ENCODE measurements around the gene MARK3. TPM values are rescaled to one million over a fixed set of nuclear protein-coding genes. Genes with fewer than 3 reads are reported as not detected.

Gene MARK3
- total RNA-seq, 2 donors from 2014 or later = 87.2 to 147 TPM

DNA sequence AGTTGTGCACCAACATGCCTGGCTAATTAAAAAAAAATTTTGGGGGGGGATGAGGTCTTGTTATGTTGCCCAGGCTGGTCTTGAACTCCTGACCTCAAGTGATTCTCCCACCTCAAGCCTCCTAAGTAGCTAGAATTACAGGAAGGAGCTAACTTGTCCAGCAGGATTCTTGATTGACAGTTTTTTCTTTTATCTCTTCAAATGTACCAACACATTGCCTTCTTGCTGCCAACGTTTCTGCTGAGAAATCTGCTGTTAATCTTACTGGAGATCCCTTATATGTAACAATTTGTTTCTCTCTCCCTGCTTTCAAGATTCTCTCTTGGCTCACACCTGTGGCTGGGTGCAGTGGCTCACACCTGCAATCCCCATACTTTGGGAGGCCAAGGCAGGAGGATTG, 22.4 kb upstream of the MARK3 start:
- Histone ChIP-seq H3K27me3 (no peaks in the 10 kb centered on the region), H3K27ac (no peak overlapping the region), H3K9me3 (peaks cover 0 to 6% (median 0%) of the 10 kb centered on the region in 3 donors), H3K36me3 (replicated peaks in 1 of 2; ENCODE audit: insufficient read depth in 1 of 2, low read depth in 2 of 2) (no peaks in the 10 kb centered on the region), H3K4me3 (no peak overlapping the region), H3K4me1 (no peaks in the 10 kb centered on the region)
- DNase-seq (no peak), ATAC-seq (no peak)
- no peak for TF ChIP-seq POLR2A (IDR thresholded peaks at IDR 0.05)
- TF ChIP-seq, protein P1, sequence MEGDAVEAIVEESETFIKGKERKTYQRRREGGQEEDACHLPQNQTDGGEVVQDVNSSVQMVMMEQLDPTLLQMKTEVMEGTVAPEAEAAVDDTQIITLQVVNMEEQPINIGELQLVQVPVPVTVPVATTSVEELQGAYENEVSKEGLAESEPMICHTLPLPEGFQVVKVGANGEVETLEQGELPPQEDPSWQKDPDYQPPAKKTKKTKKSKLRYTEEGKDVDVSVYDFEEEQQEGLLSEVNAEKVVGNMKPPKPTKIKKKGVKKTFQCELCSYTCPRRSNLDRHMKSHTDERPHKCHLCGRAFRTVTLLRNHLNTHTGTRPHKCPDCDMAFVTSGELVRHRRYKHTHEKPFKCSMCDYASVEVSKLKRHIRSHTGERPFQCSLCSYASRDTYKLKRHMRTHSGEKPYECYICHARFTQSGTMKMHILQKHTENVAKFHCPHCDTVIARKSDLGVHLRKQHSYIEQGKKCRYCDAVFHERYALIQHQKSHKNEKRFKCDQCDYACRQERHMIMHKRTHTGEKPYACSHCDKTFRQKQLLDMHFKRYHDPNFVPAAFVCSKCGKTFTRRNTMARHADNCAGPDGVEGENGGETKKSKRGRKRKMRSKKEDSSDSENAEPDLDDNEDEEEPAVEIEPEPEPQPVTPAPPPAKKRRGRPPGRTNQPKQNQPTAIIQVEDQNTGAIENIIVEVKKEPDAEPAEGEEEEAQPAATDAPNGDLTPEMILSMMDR (IDR thresholded peaks at IDR 0.05) = no peak
- intact Hi-C loops (cut with DNase I) = no loop called here
- WGBS, 2 donors = 24 to 47% methylated on average over 1 of the region's 1 CpG

DNA sequence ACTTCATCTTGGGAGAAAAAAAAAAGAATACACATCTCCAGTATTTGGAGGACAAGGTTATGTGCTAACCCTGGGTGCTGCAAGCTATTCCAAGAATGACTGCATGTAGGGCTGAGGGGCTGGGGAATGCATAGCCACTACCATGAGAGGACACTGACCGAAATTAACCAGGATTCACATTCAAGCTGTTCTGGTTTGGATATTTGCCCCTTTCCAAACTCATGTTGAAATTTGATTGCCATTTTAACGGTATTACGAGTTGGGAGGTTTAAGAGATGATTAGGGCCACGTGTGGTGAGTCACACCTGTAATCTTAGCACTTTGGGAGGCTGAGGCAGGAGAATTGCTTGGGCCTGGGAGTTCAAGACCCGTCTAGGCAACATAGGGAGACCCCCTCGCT, 18.5 kb upstream of the MARK3 start:
- TF ChIP-seq, protein P1 (IDR thresholded peaks at IDR 0.05) = no peak
- no peak for TF ChIP-seq POLR2A (IDR thresholded peaks at IDR 0.05)
- intact Hi-C loops (cut with DNase I) = no loop called here
- ATAC-seq (no peak), DNase-seq (no peak)
- Histone ChIP-seq H3K27ac (no peak overlapping the region), H3K27me3 (no peaks in the 10 kb centered on the region), H3K4me3 (no peak overlapping the region), H3K4me1 (no peaks in the 10 kb centered on the region), H3K36me3 (replicated peaks in 1 of 2; ENCODE audit: insufficient read depth in 1 of 2, low read depth in 2 of 2) (no peaks in the 10 kb centered on the region), H3K9me3 (peaks cover 0 to 6% (median 0%) of the 10 kb centered on the region in 3 donors)
- WGBS, 2 donors = 74 to 80% methylated on average over 6 of the region's 6 CpGs

- no peak for ATAC-seq
- H3K4me3 ChIP-seq = no peak overlapping the region
- intact Hi-C loops (cut with DNase I) = no loop called here
- no peaks in the 10 kb centered on the region for H3K4me1 ChIP-seq
- WGBS, 2 donors = 83 to 91% methylated on average over 4 of the region's 4 CpGs
- H3K9me3 ChIP-seq = peaks cover 0 to under 1% (median 0%) of the 10 kb centered on the region in 3 donors
- no peaks in the 10 kb centered on the region for H3K27me3 ChIP-seq
- H3K36me3 ChIP-seq (replicated peaks in 1 of 2; ENCODE audit: insufficient read depth in 1 of 2, low read depth in 2 of 2) = no peaks in the 10 kb centered on the region
- no peak for TF ChIP-seq POLR2A (IDR thresholded peaks at IDR 0.05)
- TF ChIP-seq, protein P1 (IDR thresholded peaks at IDR 0.05) = no peak
- DNase-seq = no peak
- no peak overlapping the region for H3K27ac ChIP-seq
These were observed 17.2 kb upstream of the MARK3 start for GRCh38 chr14:103367995-103368394.

GRCh38 chr14:103370087-103370486, 15.1 kb upstream of the MARK3 start:
- TF ChIP-seq, protein P1 (IDR thresholded peaks at IDR 0.05) = no peak
- no peak for TF ChIP-seq POLR2A (IDR thresholded peaks at IDR 0.05)
- WGBS, 2 donors = 88 to 91% methylated on average over 3 of the region's 3 CpGs
- no peak overlapping the region for H3K27ac ChIP-seq

GRCh38 chr14:103372017-103372416, 13.2 kb upstream of the MARK3 start:
- DNase-seq (no peak), ATAC-seq (no peak)
- H3K9me3 ChIP-seq = no peaks in the 10 kb centered on the region
- intact Hi-C loops (cut with DNase I) = no loop called here
- TF ChIP-seq POLR2A (IDR thresholded peaks at IDR 0.05) = no peak
- TF ChIP-seq, protein P1 (IDR thresholded peaks at IDR 0.05) = no peak
- WGBS, 2 donors = 55 to 58% methylated on average over 13 to 20 of the region's 23 CpGs
- H3K27ac ChIP-seq = no peak overlapping the region
- no peaks in the 10 kb centered on the region for H3K27me3 ChIP-seq
- H3K4me1 ChIP-seq = no peaks in the 10 kb centered on the region
- no peak overlapping the region for H3K4me3 ChIP-seq
- H3K36me3 ChIP-seq (replicated peaks in 1 of 2; ENCODE audit: insufficient read depth in 1 of 2, low read depth in 2 of 2) = no peaks in the 10 kb centered on the region

More at GRCh38 chr14:103370087-103370486, 15.1 kb upstream of the MARK3 start:
- ATAC-seq (no peak), DNase-seq (no peak)
- intact Hi-C loops (cut with DNase I) = no loop called here
- no peaks in the 10 kb centered on the region for H3K4me1 ChIP-seq
- peak overlapping the region in 1 of 2 donors; percentile 1 for H3K4me3 ChIP-seq
- H3K36me3 ChIP-seq (replicated peaks in 1 of 2; ENCODE audit: insufficient read depth in 1 of 2, low read depth in 2 of 2) = no peaks in the 10 kb centered on the region
- H3K9me3 ChIP-seq = no peaks in the 10 kb centered on the region
- no peaks in the 10 kb centered on the region for H3K27me3 ChIP-seq
